ENCODE data around the gene HSCB. TPM values are rescaled to one million over a fixed set of nuclear protein-coding genes. Genes with fewer than 3 reads are reported as not detected.

The HSCB gene
- total RNA-seq, 1 experiment from 2014 or later, result 21.2 TPM

GRCh38 chr22:28742562-28742962, 723 bp downstream of the HSCB start:
- Histone ChIP-seq H2BK15ac (ENCODE audit: low read depth, low read length) (no peak overlapping the region), H4K8ac (replicated peaks; ENCODE audit: insufficient read length, low read depth, low read length) (no peak overlapping the region), H2AK5ac (ENCODE audit: insufficient read length, low read length) (no peak overlapping the region), H3K14ac (ENCODE audit: insufficient read depth, low read length) (no peak overlapping the region), H2BK20ac (ENCODE audit: low read depth, low read length, poor library complexity, severe bottlenecking) (no peak overlapping the region), H3K9ac (ENCODE audit: extremely low read depth, insufficient read length, low read length) (peak overlapping the region; percentile 30), H3K4ac (ENCODE audit: low read depth, low read length) (no peak overlapping the region), H3T11ph (ENCODE audit: low read length) (no peak overlapping the region), H3K23me2 (ENCODE audit: insufficient read length, low read depth, low read length, poor library complexity, severe bottlenecking) (peaks cover 12% of the 10 kb centered on the region), H3K18ac (ENCODE audit: insufficient read length, low read depth, low read length) (no peak overlapping the region), H3K4me2 (ENCODE audit: insufficient read depth, insufficient read length, low read length) (peak overlapping the region; percentile 82), H3K27ac (ENCODE audit: insufficient read length, low read depth, low read length) (no peak overlapping the region), H2BK120ac (ENCODE audit: low read depth, low read length, poor library complexity, severe bottlenecking) (no peak overlapping the region), H3K79me2 (ENCODE audit: insufficient read depth, low read length) (peaks cover 10% of the 10 kb centered on the region; the same call in 1 of the 2 replicates), H3K79me1 (ENCODE audit: insufficient read depth, low read depth, low read length, poor library complexity, severe bottlenecking) (no peaks in the 10 kb centered on the region), H4K5ac (ENCODE audit: insufficient read length, low read depth, low read length) (no peak overlapping the region), H4K20me1 (ENCODE audit: control insufficient read depth, insufficient read depth, insufficient read length) (no peaks in the 10 kb centered on the region), H3K27me3 (ENCODE audit: insufficient read depth, low read length) (no peaks in the 10 kb centered on the region), H3K9me3 (ENCODE audit: control insufficient read depth, low read depth, low read length) (no peaks in the 10 kb centered on the region), H3K23ac (ENCODE audit: insufficient read length, low read depth, low read length) (no peak overlapping the region), H2BK5ac (ENCODE audit: insufficient read length, low read length) (no peak overlapping the region), H4K91ac (ENCODE audit: insufficient read length, low read depth, low read length) (no peak overlapping the region), H2BK12ac (ENCODE audit: insufficient read length, low read depth, low read length) (no peak overlapping the region), H3K4me1 (ENCODE audit: insufficient read depth, low read length) (peaks cover 4% of the 10 kb centered on the region; the same call in 1 of the 2 replicates), H2AFZ (ENCODE audit: low read length) (no peak overlapping the region), H3K56ac (ENCODE audit: insufficient read length, low read depth, low read length) (no peak overlapping the region)
- TF ChIP-seq, protein P1, sequence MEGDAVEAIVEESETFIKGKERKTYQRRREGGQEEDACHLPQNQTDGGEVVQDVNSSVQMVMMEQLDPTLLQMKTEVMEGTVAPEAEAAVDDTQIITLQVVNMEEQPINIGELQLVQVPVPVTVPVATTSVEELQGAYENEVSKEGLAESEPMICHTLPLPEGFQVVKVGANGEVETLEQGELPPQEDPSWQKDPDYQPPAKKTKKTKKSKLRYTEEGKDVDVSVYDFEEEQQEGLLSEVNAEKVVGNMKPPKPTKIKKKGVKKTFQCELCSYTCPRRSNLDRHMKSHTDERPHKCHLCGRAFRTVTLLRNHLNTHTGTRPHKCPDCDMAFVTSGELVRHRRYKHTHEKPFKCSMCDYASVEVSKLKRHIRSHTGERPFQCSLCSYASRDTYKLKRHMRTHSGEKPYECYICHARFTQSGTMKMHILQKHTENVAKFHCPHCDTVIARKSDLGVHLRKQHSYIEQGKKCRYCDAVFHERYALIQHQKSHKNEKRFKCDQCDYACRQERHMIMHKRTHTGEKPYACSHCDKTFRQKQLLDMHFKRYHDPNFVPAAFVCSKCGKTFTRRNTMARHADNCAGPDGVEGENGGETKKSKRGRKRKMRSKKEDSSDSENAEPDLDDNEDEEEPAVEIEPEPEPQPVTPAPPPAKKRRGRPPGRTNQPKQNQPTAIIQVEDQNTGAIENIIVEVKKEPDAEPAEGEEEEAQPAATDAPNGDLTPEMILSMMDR (conservative IDR thresholded peaks at IDR 0.05), result no peak
- H3K4me1 Mint-ChIP-seq, result peaks cover 20 to 29% of the 10 kb centered on the region in 2 experiments
- H3K9me3 Mint-ChIP-seq, result no peaks in the 10 kb centered on the region
- H3K27ac Mint-ChIP-seq, result peak overlapping the region; percentile 91 to 97 (median 94)
- H3K4me3 Mint-ChIP-seq, result peak overlapping the region; percentile 79 to 91
- WGBS (ENCODE audit: extremely low coverage, insufficient read length, low lambda C conversion rate), result 100% methylated on average over 1 of the region's 10 CpGs
- DNase-seq, result no peak
- peaks cover 38 to 48% (median 46%) of the 10 kb centered on the region in 3 experiments; a peak in 6 of 7 replicates for H3K36me3 Mint-ChIP-seq (ENCODE audit: insufficient read depth in 1 of 3, low read depth in 3 of 3)
- H3K27me3 Mint-ChIP-seq (ENCODE audit: low read depth), result no peaks in the 10 kb centered on the region
